IPS-NIHi11 (cell line): ENCODE data around the gene CCDC148.

Source experiments
- DNase-seq: peaks from one replicate; pipeline ENCODE4 v3.0.0; 2012; ENCODE audit warnings: mixed read lengths, low spot score

The CCDC148 gene

DNA sequence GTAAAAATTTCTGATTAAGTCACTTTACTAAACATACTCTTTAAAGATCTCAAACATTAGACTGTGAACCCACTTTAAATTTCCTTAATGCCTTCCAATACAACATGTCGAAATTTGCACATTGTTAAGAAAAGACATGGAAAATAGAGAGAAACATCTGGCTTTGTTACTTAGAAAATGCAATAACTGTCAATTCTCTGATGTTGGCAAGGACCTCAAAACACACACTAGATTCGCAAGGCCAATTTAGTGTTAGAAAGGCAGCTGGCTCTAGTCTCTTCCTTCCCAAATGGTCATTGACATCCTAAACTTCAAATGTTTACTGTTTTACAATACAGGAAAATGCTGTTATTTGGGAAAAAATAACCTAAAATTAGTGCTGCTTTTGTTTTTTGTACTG, 244.3 kb downstream of the CCDC148 start:
- DNase-seq, result no peak

GRCh38 chr2:158211502-158211901, 245.1 kb downstream of the CCDC148 start:
- no peak for DNase-seq

DNA sequence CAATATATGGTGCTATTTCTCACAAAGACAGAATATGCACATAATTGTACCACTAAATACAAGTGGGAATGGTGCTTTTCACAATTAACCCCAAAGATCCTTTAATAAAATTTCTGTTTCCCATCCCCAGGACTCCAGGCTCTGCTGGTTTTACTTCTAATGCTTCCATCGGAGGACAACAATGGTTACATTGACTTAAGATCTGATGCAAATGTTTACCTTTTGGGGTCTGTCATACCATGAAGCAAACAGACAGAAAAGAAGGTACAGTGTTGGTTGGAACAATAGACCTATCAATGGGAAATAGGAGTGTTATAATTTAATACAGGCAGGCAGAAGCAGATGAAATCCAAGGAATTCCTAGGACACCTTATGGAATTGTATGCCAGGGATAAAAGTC, 249.2 kb downstream of the CCDC148 start:
- no peak for DNase-seq

- no peak for DNase-seq
Observed at GRCh38 chr2:158205215-158205614, 251.3 kb downstream of the CCDC148 start.

GRCh38 chr2:158204741-158205165, 251.8 kb downstream of the CCDC148 start:
- DNase-seq, result no peak

DNA sequence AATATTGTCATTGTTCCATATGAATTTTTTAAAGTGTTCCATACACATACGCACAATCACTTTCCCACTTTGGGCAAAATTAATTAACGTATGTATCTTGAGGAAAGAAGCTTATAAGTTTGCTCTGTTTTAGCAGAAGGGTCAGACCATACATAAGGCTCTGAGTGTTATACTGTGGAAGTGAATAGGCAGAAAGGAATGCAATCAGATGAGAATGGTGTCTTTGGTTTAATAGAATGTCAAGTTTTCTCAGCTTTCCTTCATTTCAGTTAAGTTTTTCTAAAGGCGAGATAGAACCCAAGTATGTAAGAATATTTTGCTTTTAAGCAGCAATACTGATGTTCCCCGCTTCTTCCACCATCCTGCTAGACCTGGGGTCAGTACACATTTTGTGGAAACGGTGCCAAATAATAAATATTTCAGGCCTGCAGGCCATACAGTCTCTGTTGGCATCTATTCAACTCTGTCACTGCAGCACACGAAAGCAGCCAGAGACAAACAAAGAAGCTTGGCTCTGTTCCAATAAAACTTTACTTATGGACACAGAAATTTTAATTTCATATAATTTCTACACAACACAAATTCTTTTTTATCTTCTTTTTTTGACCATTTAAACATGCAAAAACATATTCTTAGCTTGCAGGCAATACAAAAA, 254.3 kb downstream of the CCDC148 start:
- no peak for DNase-seq

GRCh38 chr2:158199928-158200650, 256.5 kb downstream of the CCDC148 start:
- no peak for DNase-seq

GRCh38 chr2:158197940-158198339, 258.6 kb downstream of the CCDC148 start:
- no peak for DNase-seq

DNA sequence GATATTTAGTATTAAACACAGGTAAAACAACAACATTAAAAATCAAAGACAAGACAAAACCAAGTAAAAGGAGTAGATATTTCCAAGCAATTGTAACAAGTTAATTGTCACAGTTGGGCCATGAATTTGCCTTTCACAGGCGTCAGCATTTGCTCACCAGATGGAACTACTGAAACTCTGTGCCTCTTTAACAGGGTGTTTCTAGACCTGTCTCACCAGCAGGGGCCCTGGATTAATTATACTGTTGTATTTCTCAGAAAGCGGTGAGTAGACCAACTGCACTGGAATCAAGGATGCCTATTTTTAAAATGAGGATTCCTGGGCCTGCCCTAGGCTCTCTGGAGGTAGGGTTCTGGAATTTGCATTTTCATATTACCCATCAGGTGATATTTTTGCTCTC, 262.3 kb downstream of the CCDC148 start:
- no peak for DNase-seq

DNA sequence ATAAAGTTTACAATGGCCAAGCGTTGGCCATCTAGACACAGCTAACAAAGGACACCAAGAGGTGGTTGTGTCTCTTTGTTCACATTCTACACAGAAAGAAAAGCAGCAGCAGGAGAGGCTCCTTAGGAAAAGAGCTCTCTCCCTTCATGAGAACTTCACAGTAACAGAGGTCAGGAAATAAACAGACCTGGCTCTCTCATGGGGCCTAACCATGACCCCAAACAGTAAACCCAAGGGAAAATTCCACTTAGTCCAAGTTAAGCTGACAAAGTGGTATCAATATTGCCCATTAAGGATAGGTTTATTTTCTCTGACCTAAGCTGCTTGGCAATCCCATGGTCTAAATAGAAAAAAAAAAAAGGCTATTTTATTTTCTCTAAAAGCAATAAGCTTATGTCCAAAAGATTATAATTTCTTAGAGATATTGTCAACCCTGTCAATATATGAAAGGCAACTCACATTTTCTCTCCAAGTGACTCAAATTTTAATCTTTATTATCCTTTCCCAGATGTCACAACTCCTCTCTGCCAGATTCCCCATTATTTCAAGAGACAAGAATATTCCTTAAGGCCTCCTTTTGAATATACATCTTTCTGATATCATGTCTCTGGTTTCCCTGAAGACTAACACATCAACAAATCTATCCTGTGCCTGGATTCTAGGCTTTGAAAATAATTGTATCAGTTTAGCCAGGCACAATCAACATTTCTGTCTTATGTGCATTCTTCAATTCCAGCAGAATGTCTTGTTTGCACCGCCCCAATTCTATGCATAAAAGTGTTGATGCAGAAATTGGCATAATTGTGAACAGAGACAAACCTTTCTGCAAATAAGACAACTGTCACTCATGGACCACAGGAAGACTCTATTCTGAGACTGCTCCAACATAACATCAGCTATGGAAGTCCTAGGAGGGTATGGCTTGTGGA, 263.8 kb downstream of the CCDC148 start:
- no peak for DNase-seq

- DNase-seq, result peak; percentile 28
Observed at GRCh38 chr2:158191076-158191895, 265.3 kb downstream of the CCDC148 start.

GRCh38 chr2:158189526-158189925, 267.0 kb downstream of the CCDC148 start:
- DNase-seq, result no peak

DNA sequence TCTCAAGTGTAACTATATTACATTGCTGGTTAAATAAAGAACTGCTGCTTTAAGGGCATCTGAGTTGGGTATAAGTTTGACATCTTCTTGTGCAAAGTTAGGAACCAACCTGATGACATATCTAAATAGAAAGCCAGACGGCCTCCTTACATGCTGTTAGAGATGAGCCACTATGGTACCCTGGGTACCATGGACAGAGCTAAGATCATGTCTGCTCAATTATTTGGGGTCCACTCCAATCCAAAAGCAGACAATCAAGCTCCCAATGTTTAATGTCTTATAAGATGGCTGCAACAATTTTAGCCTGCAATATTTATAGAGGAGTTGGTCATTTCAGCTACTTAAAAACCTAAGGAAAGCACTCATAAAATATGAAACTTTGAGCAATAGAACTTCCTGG, 268.6 kb downstream of the CCDC148 start:
- DNase-seq, result peak; percentile 23

GRCh38 chr2:158184556-158185343, 271.8 kb downstream of the CCDC148 start:
- no peak for DNase-seq

- DNase-seq, result no peak
Observed at GRCh38 chr2:158184001-158184400, 272.6 kb downstream of the CCDC148 start.

- no peak for DNase-seq
Observed at GRCh38 chr2:158182676-158183295, 273.8 kb downstream of the CCDC148 start.

DNA sequence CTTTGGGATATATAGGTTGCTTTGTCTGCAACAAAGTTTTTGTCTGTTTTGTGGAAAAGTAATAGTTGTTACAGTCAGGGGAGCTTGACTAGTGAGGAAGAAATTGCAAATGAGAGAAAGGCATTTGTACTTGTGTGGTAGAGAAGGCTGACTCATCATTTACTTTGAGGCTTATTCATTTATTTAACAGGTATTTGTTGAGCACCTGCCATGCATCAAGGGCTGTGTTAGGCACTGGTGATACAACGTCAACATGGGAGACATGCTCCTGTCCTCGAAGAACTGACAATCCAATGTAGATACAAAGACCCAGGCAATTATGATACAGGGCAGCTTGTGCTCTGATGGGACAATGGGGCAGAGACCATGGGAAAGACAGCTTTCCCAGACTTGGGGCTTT, 275.4 kb downstream of the CCDC148 start:
- no peak for DNase-seq

GRCh38 chr2:158179660-158180059, 276.9 kb downstream of the CCDC148 start:
- DNase-seq, result no peak

DNA sequence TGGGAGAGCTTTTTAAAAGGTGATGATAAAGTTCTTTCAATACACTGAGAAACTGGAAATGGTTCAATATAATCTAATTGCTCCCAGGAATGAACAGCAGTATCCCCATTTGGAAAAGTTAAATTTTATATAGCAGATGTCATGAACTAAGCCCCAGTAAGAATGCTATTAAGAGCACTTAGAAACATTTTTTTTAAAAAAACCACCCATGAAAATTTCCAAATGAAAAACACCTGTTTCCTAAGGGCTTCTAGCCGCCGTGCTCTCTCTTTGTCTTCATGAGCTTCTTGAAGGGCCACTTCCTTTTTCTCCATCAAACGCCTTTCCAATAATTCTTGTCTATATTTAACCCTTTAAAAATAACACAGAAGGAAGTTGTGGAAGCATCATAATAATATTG, 277.9 kb downstream of the CCDC148 start:
- DNase-seq, result no peak

DNA sequence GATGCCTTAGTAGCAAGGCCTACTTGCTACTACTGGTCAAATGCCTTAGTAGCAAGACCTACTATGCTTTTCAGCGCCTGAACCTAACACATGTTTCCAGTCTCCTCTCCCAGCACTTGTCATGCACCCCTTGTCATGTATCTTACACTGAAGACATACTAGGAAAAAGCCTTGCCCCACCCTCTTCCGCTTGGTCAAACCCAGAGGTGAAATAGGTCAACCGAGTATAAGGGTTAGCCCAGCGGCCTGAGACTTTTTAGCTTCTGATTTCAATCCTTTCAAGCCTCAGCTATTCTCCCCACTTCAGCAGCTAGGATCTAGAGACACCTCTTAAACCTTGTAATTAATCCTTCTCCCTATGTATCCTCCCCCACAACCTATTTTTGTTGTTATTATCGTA, 281.6 kb downstream of the CCDC148 start:
- no peak for DNase-seq

- no peak for DNase-seq
Observed at GRCh38 chr2:158174495-158174894, 282.1 kb downstream of the CCDC148 start.
